Measurements from ENCODE around the gene ZCWPW2. TPM values are rescaled to one million over a fixed set of nuclear protein-coding genes. Genes with fewer than 3 reads are reported as not detected.

ZCWPW2 gene
- total and polyA plus RNA-seq, 9 of the 15 experiments (the other 6 are each of a cell fraction or from before 2014, with no cell fraction given): 0.10 to 0.77 (median 0.44) TPM

DNA sequence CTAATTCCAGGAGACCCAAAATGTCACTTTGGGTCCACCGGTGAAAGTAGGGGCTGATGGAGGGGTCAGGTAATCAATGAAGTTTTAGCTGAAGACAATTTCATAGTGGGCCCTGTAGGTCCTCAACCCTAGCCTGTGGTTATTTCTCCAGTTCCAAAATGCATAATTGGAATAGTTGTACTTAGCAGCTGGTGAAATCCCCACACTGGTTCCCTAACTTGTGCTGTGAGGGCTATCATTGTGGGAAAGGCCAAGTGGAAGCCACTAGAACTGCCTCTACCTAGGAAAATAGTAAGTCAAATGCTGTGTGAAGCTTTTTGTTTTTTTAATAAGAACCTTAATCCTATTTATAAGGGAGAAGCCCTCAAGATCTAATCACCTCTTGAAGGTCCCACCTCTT, 193.8 kb downstream of the ZCWPW2 start:
- Histone ChIP-seq H3K27me3 (ENCODE audit: control insufficient read depth in 2 of 2, insufficient read depth in 2 of 2, low read length in 2 of 2) (no peaks in the 10 kb centered on the region), H3K79me2 (ENCODE audit: control insufficient read depth, insufficient read depth, low read length) (no peaks in the 10 kb centered on the region), H3K36me3 (ENCODE audit: control insufficient read depth, insufficient read depth, low read length) (no peaks in the 10 kb centered on the region), H3K4me1 (replicated peaks in 1 of 2; ENCODE audit: control insufficient read depth in 2 of 2, insufficient read depth in 2 of 2, low read length in 2 of 2) (no peaks in the 10 kb centered on the region), H3K27ac (ENCODE audit: extremely low read depth, low read depth, low read length) (no peak overlapping the region), H4K20me1 (replicated peaks; ENCODE audit: control insufficient read depth, insufficient read depth, low read length) (no peaks in the 10 kb centered on the region), H2AFZ (ENCODE audit: low read depth, low read length) (no peak overlapping the region), H3K9ac (ENCODE audit: insufficient read depth in 1 of 2, low read depth in 2 of 2, low read length in 2 of 2) (no peak overlapping the region), H3K4me3 (no peak overlapping the region), H3K4me2 (ENCODE audit: insufficient read depth, low read length) (no peak overlapping the region), H3K9me1 (ENCODE audit: control insufficient read depth, insufficient read depth, low read length) (no peaks in the 10 kb centered on the region), H3K9me3 (replicated peaks; ENCODE audit: control insufficient read depth, insufficient read depth, low read depth, low read length) (no peaks in the 10 kb centered on the region; the same call in none of the 2 replicates)
- POLR2A ChIA-PET: no interaction called here
- in situ Hi-C loops (cut with MboI): no loop called here
- ATAC-seq (no peak), DNase-seq (ENCODE audit: extremely low read depth in 1 of 4, low spot score in 3 of 4) (no peak), FAIRE-seq (no peak)
- intact Hi-C loops (cut with micrococcal nuclease): no loop called here
- 6% methylated on average over 1 of the region's 1 CpG for WGBS (ENCODE audit: insufficient coverage, low coverage, missing lambda C conversion rate)
- CTCF ChIA-PET (ENCODE audit: low intra/inter-chr PET ratio): no interaction called here
- TF ChIP-seq DPF2 (IDR thresholded peaks at IDR 0.05) (no peak), YY1 (IDR thresholded peaks at IDR 0.05; ENCODE audit: borderline replicate concordance in 1 of 3, control insufficient read depth in 1 of 3, extremely low read depth in 1 of 3, insufficient read depth in 3 of 3, insufficient read length in 1 of 3, insufficient replicate concordance in 2 of 3, low read depth in 1 of 3, low read length in 2 of 3) (no peak), MYNN (IDR thresholded peaks at IDR 0.05) (no peak), MYNN (CRISPR knock-in tag; IDR thresholded peaks at IDR 0.05) (no peak), RAD51 (IDR thresholded peaks at IDR 0.05; ENCODE audit: borderline replicate concordance, low read depth) (no peak), HMGN3 (IDR thresholded peaks at IDR 0.05; ENCODE audit: borderline replicate concordance, extremely low read depth, insufficient read length, low read depth, low read length) (no peak), WHSC1 (IDR thresholded peaks at IDR 0.05; ENCODE audit: low read length) (no peak), ZNF217 (CRISPR knock-in tag; IDR thresholded peaks at IDR 0.05) (no peak), ZNF76 (CRISPR knock-in tag; IDR thresholded peaks at IDR 0.05; ENCODE audit: borderline replicate concordance) (no peak), SMAD2 (IDR thresholded peaks at IDR 0.05; ENCODE audit: low read depth, low read length) (no peak), CBX3 (IDR thresholded peaks at IDR 0.05; ENCODE audit: borderline replicate concordance in 1 of 2, low read length in 2 of 2) (no peak), ZNF384 (IDR thresholded peaks at IDR 0.05; ENCODE audit: low read depth, low read length) (no peak)
- TF ChIP-seq, protein P1, sequence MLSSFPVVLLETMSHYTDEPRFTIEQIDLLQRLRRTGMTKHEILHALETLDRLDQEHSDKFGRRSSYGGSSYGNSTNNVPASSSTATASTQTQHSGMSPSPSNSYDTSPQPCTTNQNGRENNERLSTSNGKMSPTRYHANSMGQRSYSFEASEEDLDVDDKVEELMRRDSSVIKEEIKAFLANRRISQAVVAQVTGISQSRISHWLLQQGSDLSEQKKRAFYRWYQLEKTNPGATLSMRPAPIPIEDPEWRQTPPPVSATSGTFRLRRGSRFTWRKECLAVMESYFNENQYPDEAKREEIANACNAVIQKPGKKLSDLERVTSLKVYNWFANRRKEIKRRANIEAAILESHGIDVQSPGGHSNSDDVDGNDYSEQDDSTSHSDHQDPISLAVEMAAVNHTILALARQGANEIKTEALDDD (IDR thresholded peaks at IDR 0.05): no peak
- TF ChIP-seq, protein P2, sequence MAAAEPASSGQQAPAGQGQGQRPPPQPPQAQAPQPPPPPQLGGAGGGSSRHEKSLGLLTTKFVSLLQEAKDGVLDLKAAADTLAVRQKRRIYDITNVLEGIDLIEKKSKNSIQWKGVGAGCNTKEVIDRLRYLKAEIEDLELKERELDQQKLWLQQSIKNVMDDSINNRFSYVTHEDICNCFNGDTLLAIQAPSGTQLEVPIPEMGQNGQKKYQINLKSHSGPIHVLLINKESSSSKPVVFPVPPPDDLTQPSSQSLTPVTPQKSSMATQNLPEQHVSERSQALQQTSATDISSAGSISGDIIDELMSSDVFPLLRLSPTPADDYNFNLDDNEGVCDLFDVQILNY (CRISPR knock-in tag; IDR thresholded peaks at IDR 0.05): no peak
- no TSS peak for BruUV-seq (replicated peaks)
